Ovary (tissue), 9 donors: ENCODE measurements around the gene CSNK1G3. TPM values are rescaled to one million over a fixed set of nuclear protein-coding genes. Genes with fewer than 3 reads are reported as not detected.

ENCODE experiments used
- DNase-seq, 5 donors: peaks; one replicate each; pipeline ENCODE4 v3.0.0-alpha.2; 2019 to 2020
- H3K27ac ChIP-seq, 2 donors: fragments of 200-600 bp; one replicate each; pipeline versions ENCODE4 v1.5.1 to v1.8.0; 2019 to 2022
- H3K27me3 ChIP-seq: fragments of 200-600 bp; one replicate; pipeline ENCODE4 v1.8.0; 2022
- H3K36me3 ChIP-seq: fragments of 200-600 bp; sonication (generic); one replicate; pipeline ENCODE4 v1.5.1; 2019
- H3K4me1 ChIP-seq: one replicate; pipeline ENCODE4 v1.8.1; 2013; ENCODE audit warnings: mild to moderate bottlenecking, moderate library complexity; ENCODE audit not compliant: insufficient read depth
- H3K4me3 ChIP-seq: fragments of 200-600 bp; sonication (generic); one replicate; pipeline ENCODE4 v1.5.1; 2017
- H3K9me3 ChIP-seq, 2 donors: fragments of 200-600 bp in 1 of 2; sonication (generic) in 1 of 2; one replicate each; pipeline versions ENCODE4 v1.5.1 to v1.8.1; 2013 to 2019; ENCODE audit warnings: mild to moderate bottlenecking in 1 of 2, moderate library complexity in 1 of 2
- EP300 ChIP-seq: sonication (generic); formaldehyde crosslinking; IDR thresholded peaks from one replicate; pipeline ENCODE4 v1.6.1; 2017; ENCODE audit warnings: antibody characterized with exemption
- POLR2A ChIP-seq: fragments of 450-650 bp; IDR thresholded peaks from one replicate; pipeline ENCODE4 v1.6.1; 2017; ENCODE audit warnings: antibody characterized with exemption, mild to moderate bottlenecking, moderate library complexity
- WGBS, 3 donors: extraction: QIAGEN DNeasy Blood & Tissue Kit in 1 of 3; methylation state at CpG; one replicate each; pipeline versions ENCODE4 v1.1.5 to v1.1.7; 2013 to 2017; 5-methylcytosine and 5-hydroxymethylcytosine counted together
- intact Hi-C, 4 donors: fragments of 100-400 bp; cut with DNase I; formaldehyde crosslinking; loops; one replicate each; pipeline versions ENCODE4 v1.11.0 to v1.15.1; 2022 to 2023
- polyA plus RNA-seq, 2 donors: library from polyadenylated mRNA; stranded (reverse); fragments of 200-250 nt in 1 of 2; fragments of 350-450 nt in 1 of 2; fragmentation: Illumina TruSeq in 1 of 2; extraction: RNeasy Lipid Tissue Mini Kit (QIAGEN cat#74804) in 1 of 2; gene quantifications; one replicate each; pipeline ENCODE4 v1.2.3, GENCODE V29; 2013 to 2014
- total RNA-seq, 7 donors: library from RNA; depleted of rRNA in 2 of 7; stranded (reverse); fragments of >200 nt in 2 of 7; fragmentation: NEBNext Ultra II Directional in 3 of 7; extraction: Animal tissue kit (Norgen Biotek cat#: 25700) in 3 of 7; gene quantifications; one replicate each; pipeline versions ENCODE4 v1.1.0 to v1.2.4, GENCODE V29; 2016 to 2023
- TF ChIP-seq, protein P1 (sequence below), 3 donors: fragments of 450-650 bp in 2 of 3; fragments of 200-600 bp in 1 of 3; IDR thresholded peaks; one replicate each; pipeline versions ENCODE4 v1.5.1 to v1.8.0; 2016 to 2022; ENCODE audit warnings: antibody characterized with exemption in 3 of 3, mild to moderate bottlenecking in 1 of 3
- donor health status: DM: no; HTN: no; CAD: no; lungs with moderate emphysema.
- donor health status: DM: no; HTN: no; CAD: no.
- donor health status: Bipolar disorder and iron deficiency.
- donor health status: DM: yes; HTN: yes; CAD: no.
- donor health status: DM: no; HTN: no; CAD: no.
- donor health status: DM: yes; HTN: yes; CAD: no.

Gene CSNK1G3
- total and polyA plus RNA-seq, 9 donors: 12.1 to 68.5 (median 50.8) TPM

- Histone ChIP-seq H3K27ac (no peak overlapping the region), H3K4me3 (no peak overlapping the region), H3K9me3 (no peaks in the 10 kb centered on the region), H3K27me3 (no peaks in the 10 kb centered on the region), H3K36me3 (no peaks in the 10 kb centered on the region), H3K4me1 (peaks cover 3% of the 10 kb centered on the region)
- intact Hi-C loops: no loop called here
- no peak for DNase-seq
- TF ChIP-seq POLR2A (no peak), EP300 (no peak)
- TF ChIP-seq, protein P1, sequence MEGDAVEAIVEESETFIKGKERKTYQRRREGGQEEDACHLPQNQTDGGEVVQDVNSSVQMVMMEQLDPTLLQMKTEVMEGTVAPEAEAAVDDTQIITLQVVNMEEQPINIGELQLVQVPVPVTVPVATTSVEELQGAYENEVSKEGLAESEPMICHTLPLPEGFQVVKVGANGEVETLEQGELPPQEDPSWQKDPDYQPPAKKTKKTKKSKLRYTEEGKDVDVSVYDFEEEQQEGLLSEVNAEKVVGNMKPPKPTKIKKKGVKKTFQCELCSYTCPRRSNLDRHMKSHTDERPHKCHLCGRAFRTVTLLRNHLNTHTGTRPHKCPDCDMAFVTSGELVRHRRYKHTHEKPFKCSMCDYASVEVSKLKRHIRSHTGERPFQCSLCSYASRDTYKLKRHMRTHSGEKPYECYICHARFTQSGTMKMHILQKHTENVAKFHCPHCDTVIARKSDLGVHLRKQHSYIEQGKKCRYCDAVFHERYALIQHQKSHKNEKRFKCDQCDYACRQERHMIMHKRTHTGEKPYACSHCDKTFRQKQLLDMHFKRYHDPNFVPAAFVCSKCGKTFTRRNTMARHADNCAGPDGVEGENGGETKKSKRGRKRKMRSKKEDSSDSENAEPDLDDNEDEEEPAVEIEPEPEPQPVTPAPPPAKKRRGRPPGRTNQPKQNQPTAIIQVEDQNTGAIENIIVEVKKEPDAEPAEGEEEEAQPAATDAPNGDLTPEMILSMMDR (IDR thresholded peaks at IDR 0.05): no peak
These were observed 15.2 kb downstream of the CSNK1G3 start for GRCh38 chr5:123527190-123527589.

DNA sequence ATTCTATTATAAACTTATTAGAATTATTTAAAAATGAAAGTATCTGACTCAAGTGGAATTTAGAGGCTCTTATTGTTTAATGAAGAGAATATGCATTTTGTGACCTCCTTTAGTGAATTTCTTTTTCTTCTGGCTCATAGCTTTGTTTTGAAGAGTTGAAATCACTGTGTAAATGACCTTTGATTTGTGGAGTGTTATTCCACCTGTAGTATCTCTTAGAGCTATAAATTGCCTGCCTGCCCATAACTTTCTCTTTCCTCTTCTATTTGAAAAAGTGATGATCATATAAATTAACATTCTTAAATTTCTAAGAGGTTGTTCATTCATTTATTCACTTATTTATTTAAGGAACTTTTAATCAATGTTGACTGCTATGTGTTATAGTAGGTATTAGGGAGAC is 16.1 kb downstream of the CSNK1G3 start:
- TF ChIP-seq POLR2A (no peak), EP300 (no peak)
- TF ChIP-seq, protein P1 (IDR thresholded peaks at IDR 0.05): no peak
- H3K9me3 ChIP-seq: no peaks in the 10 kb centered on the region
- no peaks in the 10 kb centered on the region for H3K36me3 ChIP-seq
- H3K27me3 ChIP-seq: no peaks in the 10 kb centered on the region
- intact Hi-C loops: no loop called here
- DNase-seq: no peak
- H3K4me1 ChIP-seq: peaks cover 3% of the 10 kb centered on the region
- no peak overlapping the region for H3K4me3 ChIP-seq
- no peak overlapping the region for H3K27ac ChIP-seq

GRCh38 chr5:123528878-123529277 is 16.9 kb downstream of the CSNK1G3 start:
- H3K27me3 ChIP-seq: no peaks in the 10 kb centered on the region
- TF ChIP-seq, protein P1 (IDR thresholded peaks at IDR 0.05): no peak
- TF ChIP-seq EP300: no peak
- no peak for TF ChIP-seq POLR2A
- no peak for DNase-seq
- no peaks in the 10 kb centered on the region for H3K9me3 ChIP-seq
- no peak overlapping the region for H3K4me3 ChIP-seq
- 96 to 99% (median 98%) methylated on average over 4 of the region's 4 CpGs for WGBS, 3 donors
- no peaks in the 10 kb centered on the region for H3K36me3 ChIP-seq
- no peak overlapping the region for H3K27ac ChIP-seq
- intact Hi-C loops: no loop called here
- H3K4me1 ChIP-seq: peaks cover 3% of the 10 kb centered on the region

GRCh38 chr5:123530728-123531127 is 18.8 kb downstream of the CSNK1G3 start:
- Histone ChIP-seq H3K27ac (no peak overlapping the region), H3K4me3 (no peak overlapping the region), H3K4me1 (no peaks in the 10 kb centered on the region), H3K9me3 (no peaks in the 10 kb centered on the region), H3K36me3 (no peaks in the 10 kb centered on the region), H3K27me3 (no peaks in the 10 kb centered on the region)
- intact Hi-C loops: no loop called here
- no peak for DNase-seq
- WGBS, 3 donors: 81 to 85% (median 83%) methylated on average over 3 of the region's 3 CpGs
- TF ChIP-seq POLR2A: no peak
- TF ChIP-seq EP300: no peak
- TF ChIP-seq, protein P1 (IDR thresholded peaks at IDR 0.05): no peak

- WGBS, 3 donors: 87 to 92% (median 91%) methylated on average over 1 of the region's 1 CpG
- no peak for DNase-seq
- intact Hi-C loops: loop anchor here in 1 of 4 donors (5.0 kb wide), 1 partner anchor 1872 kb away; no protein-coding TSS in a partner anchor
- Histone ChIP-seq H3K36me3 (no peaks in the 10 kb centered on the region), H3K4me1 (no peaks in the 10 kb centered on the region), H3K4me3 (no peak overlapping the region), H3K27ac (no peak overlapping the region), H3K9me3 (no peaks in the 10 kb centered on the region), H3K27me3 (no peaks in the 10 kb centered on the region)
- TF ChIP-seq EP300 (no peak), POLR2A (no peak)
These were observed 23.7 kb downstream of the CSNK1G3 start for GRCh38 chr5:123535648-123536047.
